Embryonic facial prominence (tissue), 1 donor: ENCODE results near the gene SMTN.
"Not testable (repeated sequence)": the region's sequence is repeated elsewhere in the genome, so short reads cannot be mapped to it uniquely, and the experiment has no call there.

ENCODE experiments used
- DNase-seq: peaks from one replicate; pipeline ENCODE4 v3.0.0-alpha.2; 2016; ENCODE audit errors: extremely low spot score

Gene SMTN

GRCh38 chr22:31073125-31073524 lies 8.0 kb upstream of the SMTN start:
- DNase-seq = not testable (repeated sequence)

- not testable (repeated sequence) for DNase-seq
Observed at GRCh38 chr22:31073545-31074145, 7.5 kb upstream of the SMTN start.

GRCh38 chr22:31075961-31076360 lies 5.2 kb upstream of the SMTN start:
- DNase-seq = no peak

GRCh38 chr22:31077681-31078080 lies 3.4 kb upstream of the SMTN start:
- DNase-seq = no peak

DNA sequence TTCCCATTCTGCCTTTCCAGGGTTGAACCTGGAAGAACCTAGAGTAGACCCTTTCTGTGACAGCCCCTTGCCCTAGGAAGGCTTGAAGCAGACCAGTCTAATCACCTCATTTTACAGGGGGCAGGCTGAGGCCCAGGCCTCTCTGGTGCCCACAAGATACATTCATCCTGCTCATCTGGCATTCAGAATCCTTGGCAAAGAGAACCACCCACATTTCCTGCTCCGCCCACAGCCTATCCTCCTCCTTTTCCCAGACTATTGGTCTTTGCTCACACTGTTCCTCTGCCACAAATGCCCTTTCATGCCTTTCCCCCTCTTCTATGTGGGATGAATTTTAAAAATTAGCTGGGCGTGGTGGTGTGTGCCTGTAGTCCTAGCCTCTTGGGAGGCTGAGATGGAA lies 2.7 kb upstream of the SMTN start:
- DNase-seq = not testable (repeated sequence)

DNA sequence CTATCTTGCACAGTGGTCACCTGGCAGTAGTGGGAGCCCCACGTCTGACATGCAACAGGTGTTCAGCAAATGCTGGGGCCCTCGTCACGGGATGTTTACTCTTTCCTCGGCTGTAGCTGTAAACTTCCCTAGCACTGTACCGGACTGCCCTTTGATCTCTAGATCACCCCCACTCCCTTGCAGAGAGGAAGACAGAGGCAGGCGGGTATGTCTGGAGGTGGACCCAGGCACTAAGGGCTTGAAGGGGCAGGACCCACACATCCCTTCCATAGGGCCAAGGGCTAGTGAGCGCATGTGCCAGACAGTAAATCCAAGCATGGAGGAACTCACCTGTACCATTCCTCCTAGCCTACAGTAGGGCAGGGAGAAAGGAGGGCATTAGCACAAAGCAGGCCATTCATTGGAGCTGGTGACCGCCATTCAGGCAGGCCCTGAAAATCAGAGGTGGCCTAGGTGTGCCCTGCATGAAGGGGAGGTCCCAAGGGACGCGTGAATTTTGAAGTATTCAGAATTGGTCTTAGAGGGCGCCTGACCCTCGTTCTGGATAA lies 1.9 kb upstream of the SMTN start:
- DNase-seq = no peak

- DNase-seq = no peak
Observed at GRCh38 chr22:31080164-31080847, 812 bp upstream of the SMTN start.

GRCh38 chr22:31081963-31082605 lies 966 bp downstream of the SMTN start:
- no peak for DNase-seq

- no peak for DNase-seq
Observed at GRCh38 chr22:31082606-31083376, 1.7 kb downstream of the SMTN start.

DNA sequence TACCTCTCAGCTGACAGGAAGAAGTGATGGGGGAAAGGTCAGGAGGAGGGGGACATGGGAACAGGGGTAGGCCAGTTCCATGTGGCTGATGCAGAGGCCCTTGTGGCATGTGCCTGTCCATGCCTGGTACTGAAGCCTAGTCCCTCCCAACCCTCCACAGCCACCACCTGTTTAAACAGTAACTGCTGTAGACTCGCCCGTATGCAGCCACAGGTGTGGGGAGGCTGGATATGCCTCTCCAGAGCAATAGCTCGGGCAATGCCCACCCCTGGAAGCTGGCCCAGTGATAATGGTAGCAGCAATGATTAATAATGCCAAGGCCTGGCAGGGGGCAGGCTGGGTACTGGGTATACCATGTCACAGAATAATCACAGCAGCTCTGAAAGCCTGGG lies 2.3 kb downstream of the SMTN start:
- DNase-seq = no peak

DNA sequence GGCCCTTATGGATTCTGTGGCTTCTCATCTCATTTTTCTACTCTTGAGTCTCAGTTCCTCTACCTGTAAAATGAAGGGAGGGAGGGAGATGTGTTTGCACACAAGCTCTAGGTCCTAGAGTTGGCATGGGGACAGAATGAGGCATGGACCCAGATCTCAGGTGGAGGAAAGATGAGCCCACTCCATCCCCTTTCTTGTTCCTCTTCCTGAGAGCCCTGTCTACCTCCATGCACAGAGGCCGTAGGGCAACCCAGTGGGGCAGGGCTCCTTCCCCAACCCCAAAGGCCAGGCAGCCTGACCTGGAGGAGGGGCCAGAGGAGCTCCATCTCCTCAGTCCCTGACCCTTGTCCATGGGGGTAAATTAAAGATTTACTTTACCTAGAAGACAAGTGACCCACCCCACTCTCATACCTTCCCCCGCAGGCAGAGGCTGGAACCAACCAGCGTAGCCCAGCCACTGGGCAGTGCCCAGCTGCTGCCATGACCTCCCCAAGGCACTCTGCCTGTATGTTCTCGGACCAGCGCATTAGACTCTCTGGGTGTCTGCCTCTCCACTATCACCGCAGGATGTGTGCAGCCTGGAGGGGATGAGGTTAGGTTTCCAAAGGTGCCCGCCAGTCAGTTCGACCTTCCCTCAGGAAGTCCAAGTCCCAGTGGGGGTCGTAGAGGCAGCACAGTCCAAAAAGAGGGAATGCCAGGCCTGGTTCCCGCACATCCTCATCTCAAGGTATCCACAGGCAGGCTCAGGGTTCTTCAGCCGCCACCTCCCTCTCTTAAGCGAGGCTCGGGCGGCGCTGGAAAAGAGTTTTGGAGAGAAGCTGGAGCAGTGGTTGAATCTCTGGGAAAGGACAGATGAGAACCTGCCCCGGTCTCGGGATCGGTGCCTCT lies 3.0 kb downstream of the SMTN start:
- no peak for DNase-seq

GRCh38 chr22:31084811-31085492 lies 3.8 kb downstream of the SMTN start:
- DNase-seq = peak; percentile 59

DNA sequence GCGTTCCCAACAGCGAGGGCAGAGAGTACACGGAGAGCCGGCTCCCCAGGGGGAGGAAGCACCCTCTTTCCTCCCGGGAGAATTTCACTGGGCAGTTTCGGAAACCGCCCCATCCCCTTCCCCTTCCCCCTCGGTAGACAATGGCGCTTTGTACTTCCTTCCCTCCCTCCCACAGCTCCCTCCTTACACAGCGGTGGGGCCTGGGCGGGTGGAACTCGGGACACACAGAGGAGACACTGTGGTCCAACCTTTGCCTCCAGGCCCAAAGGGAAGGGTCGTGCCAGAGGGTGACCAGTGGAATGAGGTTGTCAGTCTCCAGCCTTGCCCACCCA lies 4.3 kb downstream of the SMTN start:
- DNase-seq = no peak

GRCh38 chr22:31085928-31086327 lies 4.8 kb downstream of the SMTN start:
- DNase-seq = no peak

- no peak for DNase-seq
Observed at GRCh38 chr22:31086703-31087330, 5.7 kb downstream of the SMTN start.

DNA sequence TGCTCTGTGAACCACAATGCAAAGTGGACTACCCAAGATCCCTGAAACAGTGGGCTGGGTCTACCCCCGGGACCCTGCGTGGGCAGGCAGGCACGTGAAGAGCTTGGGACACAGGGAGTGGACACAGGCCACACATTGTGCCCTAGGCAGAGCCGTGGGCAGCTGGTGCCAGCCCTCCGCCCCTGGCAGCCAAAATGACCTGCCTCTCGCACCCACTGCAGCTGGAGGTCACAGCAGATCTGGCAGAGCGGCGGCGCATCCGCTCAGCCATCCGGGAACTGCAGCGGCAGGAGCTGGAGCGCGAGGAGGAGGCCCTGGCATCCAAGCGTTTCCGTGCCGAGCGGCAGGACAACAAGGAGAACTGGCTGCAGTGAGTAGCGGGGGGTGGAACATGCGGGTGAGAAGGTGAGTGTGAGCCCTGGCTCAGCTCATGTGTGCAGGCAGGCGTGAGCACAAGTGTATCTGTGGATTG lies 6.7 kb downstream of the SMTN start:
- DNase-seq = no peak

DNA sequence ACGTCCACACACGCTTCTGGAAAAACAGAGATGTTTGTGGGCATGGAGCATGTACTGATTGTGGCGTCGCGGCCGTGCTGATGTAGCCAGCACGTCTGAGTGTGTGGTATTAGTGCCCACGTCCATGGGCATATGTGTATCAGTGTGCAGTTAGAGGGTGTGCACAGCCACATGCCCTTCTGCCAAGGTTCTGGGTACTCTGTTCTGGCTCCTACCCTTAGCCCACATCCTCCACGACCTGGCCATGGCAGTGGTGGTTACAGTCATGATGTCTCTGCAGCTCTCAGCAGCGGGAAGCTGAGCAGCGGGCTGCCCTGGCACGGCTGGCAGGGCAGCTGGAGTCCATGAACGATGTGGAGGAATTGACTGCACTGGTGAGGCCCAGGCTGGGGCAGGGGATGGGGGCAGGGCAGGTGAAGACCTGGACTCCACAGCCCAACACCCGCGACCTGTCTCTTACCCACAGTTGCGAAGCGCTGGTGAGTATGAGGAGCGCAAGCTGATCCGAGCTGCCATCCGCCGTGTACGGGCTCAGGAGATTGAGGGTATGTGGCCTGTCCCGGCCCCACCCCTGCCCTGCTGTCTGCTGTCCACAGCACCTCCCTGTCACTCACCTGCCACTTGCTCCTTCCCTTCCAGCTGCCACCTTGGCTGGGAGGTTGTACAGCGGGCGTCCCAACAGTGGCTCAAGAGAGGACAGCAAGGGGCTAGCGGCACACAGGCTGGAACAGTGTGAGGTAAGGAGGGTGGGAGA lies 7.3 kb downstream of the SMTN start:
- DNase-seq = no peak

- no peak for DNase-seq
Observed at GRCh38 chr22:31089160-31090100, 8.3 kb downstream of the SMTN start.
